A549 (cell line): ENCODE measurements around the gene MED9.

Source experiments
- EP300 ChIP-seq, 2 experiments: fragments of >200 bp; sonication (Bioruptor Twin); formaldehyde crosslinking; IDR thresholded peaks; 2 replicates in 1 of 2; 3 replicates in 1 of 2; pipeline ENCODE4 v1.6.1; 2016 to 2017
- POLR2A ChIP-seq: IDR thresholded peaks from 2 replicates; pipeline ENCODE4 v1.6.1; 2012; ENCODE audit warnings: mild to moderate bottlenecking, low read length

- TF ChIP-seq POLR2A (no peak), EP300 (IDR thresholded peaks at IDR 0.05) (no peak)
Measured at GRCh38 chr17:17469996-17470395, 6.8 kb upstream of the MED9 start.
